GM12892 (cell line): ENCODE results near the gene RPUSD1.

ENCODE experiments used
- POLR2A ChIP-seq: IDR thresholded peaks from 2 replicates; pipeline ENCODE4 v1.6.1; 2011; ENCODE audit warnings: low read depth, low read length, control low read depth
- POLR2AphosphoS5 ChIP-seq: IDR thresholded peaks from 2 replicates; pipeline ENCODE4 v1.6.1; 2011; ENCODE audit warnings: low read depth, low read length, control low read depth

- no peak for TF ChIP-seq POLR2AphosphoS5
- TF ChIP-seq POLR2A, result no peak
Observed at GRCh38 chr16:813916-814412, 25.8 kb upstream of the RPUSD1 start.
